MCF 10A (cell line): ENCODE data around the gene IRF2. TPM values are rescaled to one million over a fixed set of nuclear protein-coding genes. Genes with fewer than 3 reads are reported as not detected.

Source experiments
- BruUV-seq: library from RNA; stranded (reverse); fragments of 400-500 nt; replicated peaks from 2 replicates; lab custom pipeline; 2021; lab: Mats Ljungman, UMichigan
- CTCF ChIA-PET: fragments of 300-600 bp; sonication (Branson Sonifier 250); formaldehyde crosslinking; extraction: SDS; loops from one replicate; lab custom pipeline; 2021; ENCODE audit warnings: antibody characterized with exemption, inconsistent platforms; lab: Yijun Ruan, JAX
- POLR2A ChIA-PET: fragments of 300-600, 350-650 bp; sonication (Branson Sonifier 250); formaldehyde crosslinking; extraction: SDS; loops from one replicate; lab custom pipeline; 2020; ENCODE audit warnings: antibody characterized with exemption, inconsistent platforms; lab: Yijun Ruan, JAX
- DNase-seq: peaks from one replicate; pipeline ENCODE4 v3.0.0-alpha.2; 2018; ENCODE audit not compliant: unreplicated experiment
- H3K27ac Mint-ChIP-seq: one replicate; pipeline ENCODE4 v1.8.0; 2022; ENCODE audit warnings: mild to moderate bottlenecking, low read depth, mixed read lengths; ENCODE audit not compliant: unreplicated experiment
- H3K27me3 Mint-ChIP-seq: one replicate; pipeline ENCODE4 v1.8.0; 2022; ENCODE audit warnings: mixed read lengths; ENCODE audit not compliant: insufficient read depth, unreplicated experiment
- H3K36me3 Mint-ChIP-seq: one replicate; pipeline ENCODE4 v1.8.0; 2022; ENCODE audit warnings: mild to moderate bottlenecking, moderate library complexity, mixed read lengths; ENCODE audit not compliant: insufficient read depth, unreplicated experiment
- H3K4me1 Mint-ChIP-seq: one replicate; pipeline ENCODE4 v1.8.0; 2022; ENCODE audit warnings: mixed read lengths; ENCODE audit not compliant: insufficient read depth, unreplicated experiment
- H3K4me3 Mint-ChIP-seq: one replicate; pipeline ENCODE4 v1.8.0; 2022; ENCODE audit warnings: mild to moderate bottlenecking, moderate library complexity, mixed read lengths; ENCODE audit not compliant: unreplicated experiment
- H3K9me3 Mint-ChIP-seq: one replicate; pipeline ENCODE4 v1.8.0; 2022; ENCODE audit warnings: mixed read lengths; ENCODE audit not compliant: unreplicated experiment
- intact Hi-C: fragments of 100-400 bp; cut with micrococcal nuclease; formaldehyde crosslinking; loops from 2 replicates; pipeline ENCODE4 v1.14.1; 2022
- total RNA-seq: library from RNA; stranded (reverse); gene quantifications from 2 replicates; pipeline ENCODE4 v1.2.3, GENCODE V29; 2022
- TF ChIP-seq, protein P1 (sequence below): fragments of 200-600 bp; IDR thresholded peaks from one replicate; pipeline ENCODE4 v1.8.0; 2022; ENCODE audit warnings: antibody characterized with exemption, mild to moderate bottlenecking; ENCODE audit not compliant: unreplicated experiment

The IRF2 gene
- total RNA-seq, 1 experiment from 2014 or later: 20.8 TPM

DNA sequence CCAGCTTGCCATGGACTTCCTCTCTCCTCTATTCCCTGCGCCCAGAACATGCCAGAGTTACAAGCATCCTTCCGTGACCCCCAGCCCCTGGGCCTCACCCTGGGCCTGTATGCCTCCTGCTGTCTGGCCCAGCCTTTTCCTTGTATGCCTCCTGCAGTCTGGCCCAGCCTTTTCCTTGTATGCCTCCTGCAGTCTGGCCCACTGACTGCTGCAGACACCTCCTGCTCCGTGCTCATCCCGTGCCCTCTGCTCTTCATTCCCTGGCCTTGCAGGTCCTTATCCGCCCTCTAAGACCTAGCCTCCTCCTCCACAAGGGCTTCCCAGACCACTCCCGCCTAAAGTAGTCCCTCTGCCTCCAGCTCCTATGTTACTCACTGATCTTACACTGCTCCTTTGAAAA is 44.2 kb downstream of the IRF2 start:
- no peak overlapping the region for H3K4me3 Mint-ChIP-seq
- no TSS peak for BruUV-seq
- ChIA-PET CTCF (interaction anchor here (0.6 kb wide), 1 partner anchor 121 kb away, joined by 3 read pairs; no protein-coding TSS in a partner anchor), POLR2A (interaction anchor here (0.9 kb wide), 1 partner anchor 47 kb away, joined by 3 read pairs; no protein-coding TSS in a partner anchor)
- H3K36me3 Mint-ChIP-seq: peaks cover 18% of the 10 kb centered on the region
- TF ChIP-seq, protein P1, sequence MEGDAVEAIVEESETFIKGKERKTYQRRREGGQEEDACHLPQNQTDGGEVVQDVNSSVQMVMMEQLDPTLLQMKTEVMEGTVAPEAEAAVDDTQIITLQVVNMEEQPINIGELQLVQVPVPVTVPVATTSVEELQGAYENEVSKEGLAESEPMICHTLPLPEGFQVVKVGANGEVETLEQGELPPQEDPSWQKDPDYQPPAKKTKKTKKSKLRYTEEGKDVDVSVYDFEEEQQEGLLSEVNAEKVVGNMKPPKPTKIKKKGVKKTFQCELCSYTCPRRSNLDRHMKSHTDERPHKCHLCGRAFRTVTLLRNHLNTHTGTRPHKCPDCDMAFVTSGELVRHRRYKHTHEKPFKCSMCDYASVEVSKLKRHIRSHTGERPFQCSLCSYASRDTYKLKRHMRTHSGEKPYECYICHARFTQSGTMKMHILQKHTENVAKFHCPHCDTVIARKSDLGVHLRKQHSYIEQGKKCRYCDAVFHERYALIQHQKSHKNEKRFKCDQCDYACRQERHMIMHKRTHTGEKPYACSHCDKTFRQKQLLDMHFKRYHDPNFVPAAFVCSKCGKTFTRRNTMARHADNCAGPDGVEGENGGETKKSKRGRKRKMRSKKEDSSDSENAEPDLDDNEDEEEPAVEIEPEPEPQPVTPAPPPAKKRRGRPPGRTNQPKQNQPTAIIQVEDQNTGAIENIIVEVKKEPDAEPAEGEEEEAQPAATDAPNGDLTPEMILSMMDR: no peak
- H3K9me3 Mint-ChIP-seq: no peaks in the 10 kb centered on the region
- H3K27ac Mint-ChIP-seq: no peak overlapping the region
- no peaks in the 10 kb centered on the region for H3K4me1 Mint-ChIP-seq
- intact Hi-C loops: no loop called here
- H3K27me3 Mint-ChIP-seq: no peaks in the 10 kb centered on the region
- no peak for DNase-seq

DNA sequence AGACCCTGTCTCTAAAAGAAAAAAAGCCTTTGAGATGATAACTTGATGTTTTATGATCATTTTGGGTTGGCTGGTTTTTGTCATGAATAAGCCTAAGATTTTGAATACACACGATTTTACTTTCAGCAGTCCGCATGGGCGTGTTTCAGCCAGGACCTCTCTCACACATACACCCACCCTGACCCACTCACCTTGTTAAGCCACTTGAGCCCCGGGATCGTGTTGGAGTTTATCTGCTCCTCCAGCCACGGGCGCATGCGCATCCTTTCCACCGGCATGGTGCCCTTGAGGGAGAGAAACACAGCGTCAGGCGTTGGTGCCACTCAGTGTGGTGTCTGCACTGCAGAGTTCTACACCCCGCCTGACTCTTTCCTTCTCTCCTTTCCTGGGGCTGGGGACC is 45.6 kb downstream of the IRF2 start:
- no peak overlapping the region for H3K27ac Mint-ChIP-seq
- no TSS peak for BruUV-seq
- DNase-seq: no peak
- CTCF ChIA-PET: no interaction called here
- no peaks in the 10 kb centered on the region for H3K27me3 Mint-ChIP-seq
- intact Hi-C loops: no loop called here
- H3K9me3 Mint-ChIP-seq: no peaks in the 10 kb centered on the region
- POLR2A ChIA-PET: interaction anchor here (1.5 kb wide), 1 partner anchor 9 kb away, joined by 5 read pairs; no protein-coding TSS in a partner anchor
- no peak overlapping the region for H3K4me3 Mint-ChIP-seq
- TF ChIP-seq, protein P1: no peak
- no peaks in the 10 kb centered on the region for H3K4me1 Mint-ChIP-seq
- peaks cover 23% of the 10 kb centered on the region for H3K36me3 Mint-ChIP-seq

DNA sequence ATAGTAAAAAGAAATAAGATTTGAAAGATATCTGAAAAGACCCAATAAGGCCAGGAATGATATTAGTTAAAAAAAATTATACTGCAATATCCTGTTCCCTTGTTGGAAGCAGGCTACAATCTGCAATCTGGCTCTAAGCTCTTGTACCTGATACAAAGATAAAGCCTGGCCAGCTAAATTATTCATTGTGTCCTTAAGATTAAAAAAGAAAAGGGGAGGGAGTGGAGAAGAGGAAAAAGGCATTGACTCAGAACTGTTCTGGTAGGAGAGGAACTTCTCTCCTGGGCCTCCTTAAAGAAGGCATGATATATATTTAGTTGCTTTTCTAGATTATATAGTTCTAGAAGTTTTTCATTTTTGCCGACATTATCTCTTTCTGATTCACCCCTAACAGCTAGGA is 46.7 kb downstream of the IRF2 start:
- no peak overlapping the region for H3K27ac Mint-ChIP-seq
- TF ChIP-seq, protein P1: no peak
- peaks cover 2% of the 10 kb centered on the region for H3K9me3 Mint-ChIP-seq
- POLR2A ChIA-PET: interaction anchor here (1.5 kb wide), 1 partner anchor 10 kb away, joined by 5 read pairs; no protein-coding TSS in a partner anchor
- CTCF ChIA-PET: interaction anchor here (0.6 to 1.2 kb wide), 4 partner anchors 10 to 143 kb away, joined by 3 to 4 read pairs (median 3); no protein-coding TSS in a partner anchor
- H3K36me3 Mint-ChIP-seq: peaks cover 26% of the 10 kb centered on the region
- BruUV-seq: no TSS peak
- no peak for DNase-seq
- intact Hi-C loops: no loop called here
- H3K27me3 Mint-ChIP-seq: no peaks in the 10 kb centered on the region
- H3K4me3 Mint-ChIP-seq: no peak overlapping the region
- H3K4me1 Mint-ChIP-seq: no peaks in the 10 kb centered on the region

DNA sequence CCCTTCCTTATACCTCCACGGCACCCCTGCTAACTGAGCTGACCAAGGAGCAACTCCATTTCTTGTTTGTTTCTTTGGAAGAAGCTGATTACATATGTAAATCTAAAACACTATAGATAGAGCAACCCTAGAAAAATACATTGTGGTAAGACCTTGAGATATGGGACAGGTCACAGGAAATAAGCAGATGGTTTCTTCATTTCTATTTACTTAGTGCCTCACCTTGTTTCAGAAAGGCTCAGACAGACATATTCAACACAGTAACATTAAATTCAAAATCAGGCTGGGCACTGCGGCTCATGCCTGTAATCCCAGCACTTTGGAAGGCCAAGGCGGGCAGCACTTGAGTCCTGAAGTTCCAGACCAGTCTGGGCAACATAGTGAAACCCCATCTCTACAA is 47.3 kb downstream of the IRF2 start:
- Mint-ChIP-seq H3K36me3 (peaks cover 29% of the 10 kb centered on the region), H3K4me1 (no peaks in the 10 kb centered on the region), H3K27ac (no peak overlapping the region), H3K9me3 (peaks cover 8% of the 10 kb centered on the region), H3K27me3 (no peaks in the 10 kb centered on the region), H3K4me3 (no peak overlapping the region)
- no TSS peak for BruUV-seq
- POLR2A ChIA-PET: interaction anchor here (1.5 kb wide), 1 partner anchor 11 kb away, joined by 5 read pairs; no protein-coding TSS in a partner anchor
- CTCF ChIA-PET: interaction anchor here (0.6 to 1.2 kb wide), 3 partner anchors 9 to 184 kb away, joined by 3 read pairs; no protein-coding TSS in a partner anchor
- no peak for DNase-seq
- intact Hi-C loops: no loop called here
- TF ChIP-seq, protein P1: no peak
